Embryonic facial prominence (tissue), 1 donor: ENCODE results near the gene APOL6.
A peak's percentile ranks its signal among the peaks of the same experiment; 100 is the strongest.
"Not testable (repeated sequence)": the region's sequence is repeated elsewhere in the genome, so short reads cannot be mapped to it uniquely, and the experiment has no call there.

Experiments
- DNase-seq: peaks from one replicate; pipeline ENCODE4 v3.0.0-alpha.2; 2016; ENCODE audit errors: extremely low spot score

The APOL6 gene

GRCh38 chr22:35637254-35637653 is 11.0 kb upstream of the APOL6 start:
- no peak for DNase-seq

- no peak for DNase-seq
These were observed 10.2 kb upstream of the APOL6 start for GRCh38 chr22:35638001-35638400.

- DNase-seq, result peak; percentile 61
These were observed 9.8 kb upstream of the APOL6 start for GRCh38 chr22:35638410-35638809.

- no peak for DNase-seq
These were observed 6.6 kb upstream of the APOL6 start for GRCh38 chr22:35641494-35642120.

- DNase-seq, result no peak
These were observed 5.9 kb upstream of the APOL6 start for GRCh38 chr22:35642305-35642741.

- DNase-seq, result no peak
These were observed 4.3 kb upstream of the APOL6 start for GRCh38 chr22:35643991-35644390.

GRCh38 chr22:35645646-35646045 is 2.6 kb upstream of the APOL6 start:
- DNase-seq, result no peak

- DNase-seq, result no peak
These were observed 844 bp downstream of the APOL6 start for GRCh38 chr22:35649026-35649553.

GRCh38 chr22:35649636-35650250 is 1.5 kb downstream of the APOL6 start:
- no peak for DNase-seq

- DNase-seq, result no peak
These were observed 2.8 kb downstream of the APOL6 start for GRCh38 chr22:35651085-35651484.

GRCh38 chr22:35653824-35654223 is 5.6 kb downstream of the APOL6 start:
- no peak for DNase-seq

- DNase-seq, result no peak
These were observed 8.1 kb downstream of the APOL6 start for GRCh38 chr22:35656284-35656752.

GRCh38 chr22:35657571-35658312 is 9.5 kb downstream of the APOL6 start:
- DNase-seq, result no peak

GRCh38 chr22:35660291-35661127 is 12.3 kb downstream of the APOL6 start:
- no peak for DNase-seq

- no peak for DNase-seq
These were observed 13.2 kb downstream of the APOL6 start for GRCh38 chr22:35661464-35661863.

- DNase-seq, result no peak
These were observed 14.7 kb downstream of the APOL6 start for GRCh38 chr22:35662914-35663313.

GRCh38 chr22:35663371-35663770 is 15.1 kb downstream of the APOL6 start:
- DNase-seq, result no peak

- no peak for DNase-seq
These were observed 16.8 kb downstream of the APOL6 start for GRCh38 chr22:35664955-35665587.

- DNase-seq, result not testable (repeated sequence)
These were observed 18.5 kb downstream of the APOL6 start for GRCh38 chr22:35666699-35667098.

- no peak for DNase-seq
These were observed 26.1 kb downstream of the APOL6 start for GRCh38 chr22:35674335-35674734.

- DNase-seq, result not testable (repeated sequence)
These were observed 27.8 kb downstream of the APOL6 start for GRCh38 chr22:35676065-35676464.
